GM12878 (cell line): Measurements from ENCODE around the gene F10. TPM values are rescaled to one million over a fixed set of nuclear protein-coding genes. Genes with fewer than 3 reads are reported as not detected.

ENCODE experiments used
- ATAC-seq: fragments of 200-7000 bp; cut with Tn5 transposase; 3 replicates; pipeline ENCODE4 v1.9.1; 2020; ENCODE audit warnings: mild to moderate bottlenecking, moderate library complexity
- BruUV-seq: library from RNA; stranded (reverse); fragments of 400-500 nt; replicated peaks from 2 replicates; lab custom pipeline; 2021; lab: Mats Ljungman, UMichigan
- CTCF ChIA-PET: fragments of 300-600 bp; sonication (Branson Sonifier 250); formaldehyde crosslinking; extraction: SDS; loops from one replicate; lab custom pipeline; 2021; ENCODE audit warnings: inconsistent platforms; lab: Yijun Ruan, JAX
- POLR2A ChIA-PET: fragments of 350-600 bp; formaldehyde crosslinking; extraction: SDS; loops from one replicate; lab custom pipeline; 2021; ENCODE audit warnings: inconsistent platforms; lab: Charles Lee
- RAD21 ChIA-PET: fragments of 300-600 bp; sonication (Branson Sonifier 250); formaldehyde crosslinking; loops from one replicate; lab custom pipeline; 2023; ENCODE audit warnings: antibody characterized with exemption; ENCODE audit not compliant: unreplicated experiment; lab: Charles Lee
- SMC1A ChIA-PET: fragments of 300-600 bp; sonication (Branson Sonifier 250); formaldehyde crosslinking; loops from one replicate; lab custom pipeline; 2023; ENCODE audit not compliant: unreplicated experiment, uncharacterized antibody; lab: Charles Lee
- DNase-seq: peaks from one replicate; pipeline ENCODE4 v3.0.0-alpha.2; 2011; ENCODE audit warnings: low read depth, low spot score
- FAIRE-seq: peaks from 3 replicates; lab custom pipeline; 2011; peaks lifted over from hg19 to GRCh38; lab: Jason Lieb, UNC
- H2AFZ ChIP-seq: 2 replicates; pipeline ENCODE4 v1.6.0; 2011; ENCODE audit warnings: low read depth, low read length, control low read depth; ENCODE audit not compliant: control insufficient read depth
- H3K27ac ChIP-seq: 2 replicates; pipeline ENCODE4 v1.5.1; 2011; ENCODE audit warnings: control low read depth; ENCODE audit not compliant: control insufficient read depth, insufficient read depth
- H3K27me3 ChIP-seq, 2 experiments: replicated peaks in 1 of 2; 2 replicates each; pipeline versions ENCODE4 v1.6.0 to v1.6.1; 2011; ENCODE audit warnings: low read length in 1 of 2; ENCODE audit not compliant: control insufficient read depth in 2 of 2, insufficient read depth in 2 of 2
- H3K36me3 ChIP-seq, 2 experiments: 2 replicates each; pipeline ENCODE4 v1.5.1; 2011; ENCODE audit warnings: low read length in 1 of 2; ENCODE audit not compliant: control insufficient read depth in 2 of 2, insufficient read depth in 2 of 2
- H3K4me1 ChIP-seq: 2 replicates; pipeline ENCODE4 v1.6.1; 2011; ENCODE audit warnings: mild to moderate bottlenecking, low read length, moderate library complexity, mixed read lengths; ENCODE audit not compliant: control insufficient read depth, insufficient read depth
- H3K4me2 ChIP-seq: 2 replicates; pipeline ENCODE4 v1.6.0; 2011; ENCODE audit warnings: control low read depth; ENCODE audit not compliant: control insufficient read depth, insufficient read depth
- H3K4me3 ChIP-seq: fragments of 200-600 bp; sonication (generic); 2 replicates; pipeline ENCODE4 v1.5.1; 2016
- H3K79me2 ChIP-seq: 2 replicates; pipeline ENCODE4 v1.6.0; 2011; ENCODE audit warnings: low read length; ENCODE audit not compliant: control insufficient read depth, insufficient read depth
- H3K9ac ChIP-seq: 2 replicates; pipeline ENCODE4 v1.8.0; 2011; ENCODE audit warnings: low read length, control low read depth, mixed read lengths; ENCODE audit not compliant: control insufficient read depth, insufficient read depth
- H3K9me3 ChIP-seq: replicated peaks from 3 replicates; pipeline ENCODE4 v1.5.1; 2011; ENCODE audit warnings: mild to moderate bottlenecking, low read length; ENCODE audit not compliant: control insufficient read depth, insufficient read depth
- H4K20me1 ChIP-seq: 2 replicates; pipeline ENCODE4 v1.6.0; 2011; ENCODE audit not compliant: control insufficient read depth, insufficient read depth
- CBX3 ChIP-seq: fragments of 200-600 bp; sonication (generic); IDR thresholded peaks from 2 replicates; pipeline ENCODE4 v1.6.1; 2016; ENCODE audit warnings: low read depth, borderline replicate concordance
- EZH2 ChIP-seq: IDR thresholded peaks from 2 replicates; pipeline ENCODE4 v1.6.1; 2012; ENCODE audit warnings: low read depth, mild to moderate bottlenecking, control low read depth, inconsistent platforms, low read length, borderline replicate concordance; ENCODE audit not compliant: control insufficient read depth
- LARP7 ChIP-seq: fragments of 450-650 bp; IDR thresholded peaks from 2 replicates; pipeline ENCODE4 v1.6.1; 2017; ENCODE audit warnings: mild to moderate bottlenecking
- MTA3 ChIP-seq: IDR thresholded peaks from 2 replicates; pipeline ENCODE4 v1.6.1; 2012; ENCODE audit warnings: low read length, inconsistent platforms, borderline replicate concordance
- PBX3 ChIP-seq: IDR thresholded peaks from 2 replicates; pipeline ENCODE4 v1.6.1; 2011; ENCODE audit warnings: mild to moderate bottlenecking, low read depth, low read length, moderate library complexity; ENCODE audit not compliant: insufficient replicate concordance
- POLR2A ChIP-seq: IDR thresholded peaks from 2 replicates; pipeline ENCODE4 v1.6.1; 2011; ENCODE audit warnings: low read depth, mild to moderate bottlenecking, low read length
- SIX5 ChIP-seq: IDR thresholded peaks from 2 replicates; pipeline ENCODE4 v1.6.1; 2011; ENCODE audit warnings: mild to moderate bottlenecking, low read depth, low read length, moderate library complexity; ENCODE audit not compliant: severe bottlenecking
- SKIL ChIP-seq: fragments of 450-650 bp; IDR thresholded peaks from 2 replicates; pipeline ENCODE4 v1.6.1; 2017; ENCODE audit warnings: mild to moderate bottlenecking, low read depth, inconsistent platforms; ENCODE audit not compliant: poor library complexity, severe bottlenecking
- ZNF274 ChIP-seq: IDR thresholded peaks from one replicate; pipeline ENCODE4 v1.8.0; 2011; ENCODE audit not compliant: insufficient read length, insufficient read depth
- WGBS: methylation state at CpG from one replicate; pipeline ENCODE4 v1.1.6; 2016; ENCODE audit warnings: low lambda C conversion rate; ENCODE audit not compliant: insufficient replicate concordance, insufficient coverage; ENCODE audit errors: missing lambda C conversion rate; 5-methylcytosine and 5-hydroxymethylcytosine counted together
- in situ Hi-C: fragments of 300-500 bp; cut with MboI; formaldehyde crosslinking; loops from 9 replicates; pipeline ENCODE4 v1.14.3; 2018; ENCODE audit warnings: mixed read lengths
- intact Hi-C: fragments of 100-400 bp; cut with micrococcal nuclease; formaldehyde crosslinking; loops from one replicate; pipeline ENCODE4 v1.14.2; 2022; ENCODE audit not compliant: unreplicated experiment
- polyA plus RNA-seq, 11 experiments: library from polyadenylated mRNA; depleted of rRNA in 4 of 11; unstranded in 6 of 11; stranded (reverse) in 5 of 11; fragments of >200 nt; fragmentation: Nextera tagmentation in 4 of 11; fragmentation: Illumina TruSeq in 1 of 11; extraction: Ambion mirVana in 4 of 11; extraction: Trizol in 1 of 11; gene quantifications; 1 replicate in 1 of 11; 2 replicates in 10 of 11; pipeline versions ENCODE4 v1.2.1 to v1.2.3, GENCODE V29; 2011 to 2016; ENCODE audit warnings: inconsistent platforms in 2 of 11, missing spikeins in 2 of 11, low read depth in 1 of 11
- total RNA-seq, 4 experiments: library from RNA; depleted of rRNA in 3 of 4; stranded (reverse); fragments of >200 nt in 3 of 4; fragmentation: Illumina TruSeq in 1 of 4; extraction: Trizol in 1 of 4; gene quantifications; 2 replicates each; pipeline versions ENCODE4 v1.2.1 to v1.2.3, GENCODE V29; 2013 to 2021
- TF ChIP-seq, protein P1 (sequence below): IDR thresholded peaks from 2 replicates; pipeline ENCODE4 v1.6.1; 2012; ENCODE audit warnings: low read length, inconsistent platforms

Gene F10
- total and polyA plus RNA-seq, 10 of the 15 experiments (the other 5 are each of a cell fraction or from before 2014, with no cell fraction given), result not detected

- Histone ChIP-seq H3K9me3 (no peaks in the 10 kb centered on the region), H2AFZ (no peak overlapping the region), H4K20me1 (no peaks in the 10 kb centered on the region), H3K36me3 (no peaks in the 10 kb centered on the region), H3K27ac (no peak overlapping the region), H3K4me2 (no peak overlapping the region), H3K4me1 (no peaks in the 10 kb centered on the region), H3K4me3 (no peak overlapping the region), H3K27me3 (no peaks in the 10 kb centered on the region), H3K79me2 (no peaks in the 10 kb centered on the region), H3K9ac (no peak overlapping the region)
- ChIA-PET SMC1A (no interaction called here), POLR2A (no interaction called here), RAD21 (no interaction called here), CTCF (no interaction called here)
- no TSS peak for BruUV-seq
- DNase-seq, result no peak
- FAIRE-seq, result no peak
- no peak for ATAC-seq
- WGBS, result 28% methylated on average over 14 of the region's 14 CpGs
- in situ Hi-C loops (no loop called here), intact Hi-C loops (no loop called here)
- no peak for TF ChIP-seq SIX5
- no peak for TF ChIP-seq MTA3
- no peak for TF ChIP-seq LARP7
- no peak for TF ChIP-seq PBX3
- TF ChIP-seq POLR2A, result no peak
- TF ChIP-seq, protein P1, sequence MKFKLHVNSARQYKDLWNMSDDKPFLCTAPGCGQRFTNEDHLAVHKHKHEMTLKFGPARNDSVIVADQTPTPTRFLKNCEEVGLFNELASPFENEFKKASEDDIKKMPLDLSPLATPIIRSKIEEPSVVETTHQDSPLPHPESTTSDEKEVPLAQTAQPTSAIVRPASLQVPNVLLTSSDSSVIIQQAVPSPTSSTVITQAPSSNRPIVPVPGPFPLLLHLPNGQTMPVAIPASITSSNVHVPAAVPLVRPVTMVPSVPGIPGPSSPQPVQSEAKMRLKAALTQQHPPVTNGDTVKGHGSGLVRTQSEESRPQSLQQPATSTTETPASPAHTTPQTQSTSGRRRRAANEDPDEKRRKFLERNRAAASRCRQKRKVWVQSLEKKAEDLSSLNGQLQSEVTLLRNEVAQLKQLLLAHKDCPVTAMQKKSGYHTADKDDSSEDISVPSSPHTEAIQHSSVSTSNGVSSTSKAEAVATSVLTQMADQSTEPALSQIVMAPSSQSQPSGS, result no peak
- no peak for TF ChIP-seq EZH2
- TF ChIP-seq CBX3, result no peak
- no peak for TF ChIP-seq SKIL
- TF ChIP-seq ZNF274, result no peak
Observed at GRCh38 chr13:113094410-113094800, 28.2 kb upstream of the F10 start.
